IPS-15b (cell line): ENCODE data around the gene CRYBB1.
A peak's percentile ranks its signal among the peaks of the same experiment; 100 is the strongest.

Experiments
- H3K27me3 ChIP-seq: one replicate; pipeline ENCODE4 v1.6.1; 2013; ENCODE audit warnings: low read length; ENCODE audit not compliant: control insufficient read depth, insufficient read depth
- H3K36me3 ChIP-seq: one replicate; pipeline ENCODE4 v1.6.1; 2013; ENCODE audit warnings: low read length; ENCODE audit not compliant: control insufficient read depth, insufficient read depth
- H3K4me1 ChIP-seq: one replicate; pipeline ENCODE4 v1.6.1; 2013; ENCODE audit warnings: mild to moderate bottlenecking, low read length; ENCODE audit not compliant: control insufficient read depth, insufficient read depth
- H3K4me3 ChIP-seq: one replicate; pipeline ENCODE4 v1.5.1; 2013; ENCODE audit warnings: low read depth, low read length
- H3K9ac ChIP-seq: one replicate; pipeline ENCODE4 v1.6.1; 2013; ENCODE audit warnings: low read depth, mild to moderate bottlenecking, low read length
- H3K9me3 ChIP-seq: one replicate; pipeline ENCODE4 v1.6.1; 2013; ENCODE audit warnings: mild to moderate bottlenecking, low read length; ENCODE audit not compliant: control insufficient read depth, insufficient read depth

CRYBB1 gene

GRCh38 chr22:26651815-26652214 is 34.0 kb upstream of the CRYBB1 start:
- Histone ChIP-seq H3K9me3 (no peaks in the 10 kb centered on the region), H3K4me1 (peaks cover 18% of the 10 kb centered on the region), H3K36me3 (no peaks in the 10 kb centered on the region), H3K4me3 (no peak overlapping the region), H3K27me3 (no peaks in the 10 kb centered on the region), H3K9ac (no peak overlapping the region)

GRCh38 chr22:26650722-26651421 is 33.0 kb upstream of the CRYBB1 start:
- H3K4me1 ChIP-seq = peaks cover 27% of the 10 kb centered on the region

GRCh38 chr22:26648528-26649388 is 30.9 kb upstream of the CRYBB1 start:
- no peaks in the 10 kb centered on the region for H3K27me3 ChIP-seq
- no peaks in the 10 kb centered on the region for H3K9me3 ChIP-seq
- H3K4me3 ChIP-seq = no peak overlapping the region
- H3K36me3 ChIP-seq = no peaks in the 10 kb centered on the region
- peak overlapping the region; percentile 67 for H3K9ac ChIP-seq
- H3K4me1 ChIP-seq = peaks cover 41% of the 10 kb centered on the region

More at GRCh38 chr22:26650722-26651421, 33.0 kb upstream of the CRYBB1 start:
- H3K4me3 ChIP-seq = no peak overlapping the region
- no peak overlapping the region for H3K9ac ChIP-seq
- H3K36me3 ChIP-seq = no peaks in the 10 kb centered on the region
- H3K27me3 ChIP-seq = no peaks in the 10 kb centered on the region
- no peaks in the 10 kb centered on the region for H3K9me3 ChIP-seq

GRCh38 chr22:26648011-26648497 is 30.2 kb upstream of the CRYBB1 start:
- Histone ChIP-seq H3K4me3 (peak overlapping the region; percentile 31), H3K27me3 (no peaks in the 10 kb centered on the region), H3K9me3 (no peaks in the 10 kb centered on the region), H3K36me3 (no peaks in the 10 kb centered on the region), H3K4me1 (peaks cover 48% of the 10 kb centered on the region), H3K9ac (peak overlapping the region; percentile 42)

- Histone ChIP-seq H3K4me1 (peaks cover 58% of the 10 kb centered on the region), H3K36me3 (no peaks in the 10 kb centered on the region), H3K9me3 (no peaks in the 10 kb centered on the region), H3K27me3 (no peaks in the 10 kb centered on the region), H3K4me3 (peak overlapping the region; percentile 26), H3K9ac (no peak overlapping the region)
Measured at GRCh38 chr22:26646158-26646557, 28.3 kb upstream of the CRYBB1 start.

GRCh38 chr22:26643418-26644100 is 25.7 kb upstream of the CRYBB1 start:
- Histone ChIP-seq H3K4me3 (peak overlapping the region; percentile 21), H3K27me3 (no peaks in the 10 kb centered on the region), H3K36me3 (no peaks in the 10 kb centered on the region), H3K9ac (no peak overlapping the region), H3K9me3 (no peaks in the 10 kb centered on the region), H3K4me1 (peaks cover 60% of the 10 kb centered on the region)

- Histone ChIP-seq H3K4me3 (peak overlapping the region; percentile 31), H3K4me1 (peaks cover 56% of the 10 kb centered on the region), H3K9me3 (no peaks in the 10 kb centered on the region), H3K36me3 (no peaks in the 10 kb centered on the region), H3K27me3 (no peaks in the 10 kb centered on the region), H3K9ac (peak overlapping the region; percentile 61)
Measured at GRCh38 chr22:26642465-26643417, 24.9 kb upstream of the CRYBB1 start.

GRCh38 chr22:26636296-26636695 is 18.5 kb upstream of the CRYBB1 start:
- Histone ChIP-seq H3K4me3 (no peak overlapping the region), H3K4me1 (peaks cover 8% of the 10 kb centered on the region), H3K27me3 (no peaks in the 10 kb centered on the region), H3K36me3 (no peaks in the 10 kb centered on the region), H3K9me3 (no peaks in the 10 kb centered on the region), H3K9ac (no peak overlapping the region)

- no peaks in the 10 kb centered on the region for H3K4me1 ChIP-seq
- no peaks in the 10 kb centered on the region for H3K9me3 ChIP-seq
- H3K4me3 ChIP-seq = no peak overlapping the region
- H3K27me3 ChIP-seq = no peaks in the 10 kb centered on the region
- no peaks in the 10 kb centered on the region for H3K36me3 ChIP-seq
- H3K9ac ChIP-seq = no peak overlapping the region
Measured at GRCh38 chr22:26635117-26635516, 17.3 kb upstream of the CRYBB1 start.

GRCh38 chr22:26634189-26634588 is 16.4 kb upstream of the CRYBB1 start:
- Histone ChIP-seq H3K9me3 (no peaks in the 10 kb centered on the region), H3K9ac (no peak overlapping the region), H3K27me3 (no peaks in the 10 kb centered on the region), H3K4me1 (no peaks in the 10 kb centered on the region), H3K36me3 (no peaks in the 10 kb centered on the region), H3K4me3 (no peak overlapping the region)
